SU-DHL-6 (cell line): ENCODE measurements around the gene CLHC1.

Source experiments
- CTCF ChIP-seq: fragments of 200-600 bp; sonication (generic); IDR thresholded peaks from one replicate; pipeline ENCODE4 v1.5.1; 2017; ENCODE audit warnings: antibody characterized with exemption, mild to moderate bottlenecking, low read length, moderate library complexity; ENCODE audit not compliant: insufficient read depth, poor library complexity, severe bottlenecking
- EZH2phosphoT487 ChIP-seq: fragments of 200-600 bp; sonication (generic), shearing (Covaris generic); conservative IDR thresholded peaks from 2 replicates; pipeline ENCODE4 v1.6.1; 2018; ENCODE audit warnings: mild to moderate bottlenecking, antibody characterized with exemption, low read length, moderate library complexity, mixed read lengths

GRCh38 chr2:55230551-55230950, 1.5 kb downstream of the CLHC1 start:
- TF ChIP-seq CTCF = no peak
- TF ChIP-seq EZH2phosphoT487 = no peak
